OCI-LY1 (cell line): Measurements from ENCODE around the gene NELL1.

Experiments used
- H2AFZ ChIP-seq: fragments of 200-600 bp; sonication (generic), shearing (Covaris generic); 2 replicates; pipeline ENCODE4 v1.6.0; 2014; ENCODE audit warnings: antibody characterized with exemption, mild to moderate bottlenecking, low read length
- H3F3A ChIP-seq: fragments of 200-600 bp; sonication (generic), shearing (Covaris generic); 2 replicates; pipeline ENCODE4 v1.6.0; 2014; ENCODE audit warnings: mild to moderate bottlenecking, antibody characterized with exemption, low read length, moderate library complexity; ENCODE audit not compliant: insufficient read depth
- H3K27ac ChIP-seq: fragments of 200-600 bp; sonication (generic); 2 replicates; pipeline ENCODE4 v1.5.1; 2014; ENCODE audit warnings: low read length, mixed run types, mild to moderate bottlenecking, low read depth; ENCODE audit not compliant: poor library complexity, severe bottlenecking
- H3K27me3 ChIP-seq: fragments of 200-600 bp; sonication (generic); 2 replicates; pipeline ENCODE4 v1.6.0; 2014; ENCODE audit warnings: antibody characterized with exemption, mild to moderate bottlenecking, low read length, moderate library complexity; ENCODE audit not compliant: insufficient read depth
- H3K36me3 ChIP-seq: fragments of 200-600 bp; sonication (generic); 2 replicates; pipeline ENCODE4 v1.6.1; 2014; ENCODE audit warnings: mild to moderate bottlenecking, antibody characterized with exemption, low read length, moderate library complexity, mixed read lengths; ENCODE audit not compliant: insufficient read depth
- H3K4me1 ChIP-seq: fragments of 200-600 bp; sonication (generic); 2 replicates; pipeline ENCODE4 v1.5.1; 2014; ENCODE audit warnings: mild to moderate bottlenecking, low read length, moderate library complexity; ENCODE audit not compliant: insufficient read depth, severe bottlenecking
- H3K4me2 ChIP-seq: fragments of 200-600 bp; sonication (generic), shearing (Covaris generic); 2 replicates; pipeline ENCODE4 v1.6.1; 2014; ENCODE audit warnings: low read length
- H3K4me3 ChIP-seq: fragments of 200-600 bp; sonication (generic); 2 replicates; pipeline ENCODE4 v1.5.1; 2014; ENCODE audit warnings: low read length, low read depth, mild to moderate bottlenecking, mixed read lengths; ENCODE audit not compliant: poor library complexity, severe bottlenecking
- H3K79me2 ChIP-seq: fragments of 200-600 bp; shearing (Covaris generic); 2 replicates; pipeline ENCODE4 v1.6.1; 2016; ENCODE audit warnings: mixed run types, low read length, mixed read lengths; ENCODE audit not compliant: insufficient read depth
- H3K9ac ChIP-seq: fragments of 200-600 bp; sonication (generic), shearing (Covaris generic); 2 replicates; pipeline ENCODE4 v1.6.1; 2014; ENCODE audit warnings: mild to moderate bottlenecking, low read length, mixed read lengths
- H3K9me2 ChIP-seq: fragments of 200-600 bp; sonication (generic), shearing (Covaris generic); 2 replicates; pipeline ENCODE4 v1.6.1; 2014; ENCODE audit warnings: low read depth, mild to moderate bottlenecking, low read length, mixed read lengths
- H3K9me3 ChIP-seq: fragments of 200-600 bp; shearing (Covaris generic); 2 replicates; pipeline ENCODE4 v1.6.1; 2014; ENCODE audit warnings: low read length, mixed read lengths
- H4K20me1 ChIP-seq: fragments of 200-600 bp; sonication (generic), shearing (Covaris generic); 2 replicates; pipeline ENCODE4 v1.6.0; 2016; ENCODE audit warnings: mild to moderate bottlenecking, low read length; ENCODE audit not compliant: insufficient read depth
- EZH2 ChIP-seq: fragments of 200-600 bp; sonication (generic), shearing (Covaris generic); IDR thresholded peaks from 2 replicates; pipeline ENCODE4 v1.8.0; 2017; ENCODE audit warnings: borderline replicate concordance, mixed run types, mild to moderate bottlenecking, antibody characterized with exemption, low read length, moderate library complexity, mixed read lengths
- TF ChIP-seq, protein P1 (sequence below): fragments of 200-600 bp; sonication (generic), shearing (Covaris generic); IDR thresholded peaks from 2 replicates; pipeline ENCODE4 v1.5.1; 2017; ENCODE audit warnings: mild to moderate bottlenecking, antibody characterized with exemption, low read length, moderate library complexity, mixed read lengths

Gene NELL1

DNA sequence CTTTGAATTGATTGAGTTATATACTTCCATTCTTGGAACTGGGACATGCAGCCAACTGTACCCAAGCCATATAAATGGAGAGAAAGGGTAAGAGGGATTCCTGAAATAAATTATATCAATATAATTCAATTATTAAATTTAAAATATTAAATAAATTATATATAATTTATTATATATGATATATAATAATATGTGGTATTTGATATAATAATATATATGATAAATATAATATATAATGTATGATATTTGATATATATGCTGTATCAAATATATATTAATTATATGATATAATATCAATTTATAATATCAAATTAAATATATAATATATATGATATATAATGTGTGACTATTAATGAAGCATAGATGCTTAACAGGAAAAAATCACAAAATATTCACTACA lies 677.0 kb downstream of the NELL1 start:
- Histone ChIP-seq H3F3A (no peaks in the 10 kb centered on the region), H3K27ac (no peak overlapping the region), H3K27me3 (no peaks in the 10 kb centered on the region), H3K4me3 (no peak overlapping the region), H3K79me2 (no peaks in the 10 kb centered on the region), H3K9ac (no peak overlapping the region), H2AFZ (no peak overlapping the region), H4K20me1 (no peaks in the 10 kb centered on the region), H3K9me2 (no peaks in the 10 kb centered on the region), H3K4me1 (no peaks in the 10 kb centered on the region), H3K36me3 (no peaks in the 10 kb centered on the region), H3K9me3 (no peaks in the 10 kb centered on the region), H3K4me2 (no peak overlapping the region)
- TF ChIP-seq, protein P1, sequence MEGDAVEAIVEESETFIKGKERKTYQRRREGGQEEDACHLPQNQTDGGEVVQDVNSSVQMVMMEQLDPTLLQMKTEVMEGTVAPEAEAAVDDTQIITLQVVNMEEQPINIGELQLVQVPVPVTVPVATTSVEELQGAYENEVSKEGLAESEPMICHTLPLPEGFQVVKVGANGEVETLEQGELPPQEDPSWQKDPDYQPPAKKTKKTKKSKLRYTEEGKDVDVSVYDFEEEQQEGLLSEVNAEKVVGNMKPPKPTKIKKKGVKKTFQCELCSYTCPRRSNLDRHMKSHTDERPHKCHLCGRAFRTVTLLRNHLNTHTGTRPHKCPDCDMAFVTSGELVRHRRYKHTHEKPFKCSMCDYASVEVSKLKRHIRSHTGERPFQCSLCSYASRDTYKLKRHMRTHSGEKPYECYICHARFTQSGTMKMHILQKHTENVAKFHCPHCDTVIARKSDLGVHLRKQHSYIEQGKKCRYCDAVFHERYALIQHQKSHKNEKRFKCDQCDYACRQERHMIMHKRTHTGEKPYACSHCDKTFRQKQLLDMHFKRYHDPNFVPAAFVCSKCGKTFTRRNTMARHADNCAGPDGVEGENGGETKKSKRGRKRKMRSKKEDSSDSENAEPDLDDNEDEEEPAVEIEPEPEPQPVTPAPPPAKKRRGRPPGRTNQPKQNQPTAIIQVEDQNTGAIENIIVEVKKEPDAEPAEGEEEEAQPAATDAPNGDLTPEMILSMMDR: no peak
- no peak for TF ChIP-seq EZH2

DNA sequence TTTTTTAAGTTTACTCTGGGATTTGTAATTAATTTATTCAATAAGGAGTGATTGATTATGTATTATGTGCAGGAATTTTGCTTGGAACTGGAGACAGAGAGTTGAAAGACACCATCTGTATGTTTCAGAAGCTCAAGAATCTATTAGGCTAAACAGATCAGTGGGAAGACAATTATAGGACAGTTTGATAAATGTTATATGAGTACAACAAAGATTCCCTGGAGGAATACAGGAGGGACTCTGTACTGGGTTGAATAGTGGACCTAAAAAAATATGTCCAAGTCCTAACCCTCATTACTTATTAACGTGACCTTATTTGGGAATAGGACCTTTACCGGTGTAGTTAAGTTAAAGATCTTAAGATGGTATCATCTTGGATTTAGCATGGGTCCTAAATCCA lies 681.2 kb downstream of the NELL1 start:
- H3K9me2 ChIP-seq: no peaks in the 10 kb centered on the region
- H4K20me1 ChIP-seq: no peaks in the 10 kb centered on the region
- no peak overlapping the region for H3K9ac ChIP-seq
- no peaks in the 10 kb centered on the region for H3F3A ChIP-seq
- TF ChIP-seq, protein P1: no peak
- no peak for TF ChIP-seq EZH2
- H3K4me2 ChIP-seq: no peak overlapping the region
- H3K79me2 ChIP-seq: no peaks in the 10 kb centered on the region
- H3K4me1 ChIP-seq: no peaks in the 10 kb centered on the region
- no peaks in the 10 kb centered on the region for H3K27me3 ChIP-seq
- H3K4me3 ChIP-seq: no peak overlapping the region
- H3K9me3 ChIP-seq: no peaks in the 10 kb centered on the region
- no peaks in the 10 kb centered on the region for H3K36me3 ChIP-seq
- no peak overlapping the region for H3K27ac ChIP-seq
- no peak overlapping the region for H2AFZ ChIP-seq

DNA sequence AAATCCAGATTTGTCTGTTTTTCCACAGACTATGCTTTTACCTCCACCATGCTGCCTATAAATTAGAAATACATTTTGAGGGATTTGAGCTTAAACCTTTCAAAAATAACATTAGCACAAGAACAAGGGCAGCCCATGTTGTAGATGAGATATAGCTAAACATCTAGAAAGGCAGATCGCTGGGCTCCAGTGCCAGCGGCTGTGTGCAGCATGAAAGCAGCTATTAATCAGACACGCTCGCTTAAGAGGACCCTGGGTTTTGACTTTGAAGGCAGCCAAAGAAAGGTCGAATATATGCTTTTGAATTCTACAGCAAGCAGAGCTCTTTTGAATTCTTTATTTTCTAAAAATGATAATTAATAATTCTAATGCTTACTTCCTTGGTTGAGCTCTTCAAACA lies 684.0 kb downstream of the NELL1 start:
- Histone ChIP-seq H3K79me2 (no peaks in the 10 kb centered on the region), H3K27me3 (no peaks in the 10 kb centered on the region), H3K9me3 (no peaks in the 10 kb centered on the region), H2AFZ (no peak overlapping the region), H3K4me1 (no peaks in the 10 kb centered on the region), H3K9me2 (no peaks in the 10 kb centered on the region), H3F3A (no peaks in the 10 kb centered on the region), H3K27ac (no peak overlapping the region), H3K4me3 (no peak overlapping the region), H3K4me2 (no peak overlapping the region), H4K20me1 (no peaks in the 10 kb centered on the region), H3K36me3 (no peaks in the 10 kb centered on the region), H3K9ac (no peak overlapping the region)
- TF ChIP-seq, protein P1: no peak
- TF ChIP-seq EZH2: no peak
